GM10248 (cell line): ENCODE results near the gene STING1.
A peak's percentile ranks its signal among the peaks of the same experiment; 100 is the strongest.

Source experiments
- CTCF ChIA-PET: fragments of 300-600 bp; sonication (Branson Sonifier 250); formaldehyde crosslinking; extraction: SDS; loops from one replicate; lab custom pipeline; 2021; ENCODE audit warnings: antibody characterized with exemption; lab: Yijun Ruan, JAX
- POLR2A ChIA-PET: fragments of 350-650 bp; sonication (Branson Sonifier 250); formaldehyde crosslinking; extraction: SDS; loops from one replicate; lab custom pipeline; 2020; ENCODE audit warnings: antibody characterized with exemption; lab: Yijun Ruan, JAX
- DNase-seq: peaks from one replicate; pipeline ENCODE4 v3.0.0; 2012; ENCODE audit errors: extremely low spot score
- CTCF ChIP-seq: IDR thresholded peaks from 2 replicates; pipeline ENCODE4 v1.5.1; 2012; ENCODE audit warnings: mild to moderate bottlenecking, low read depth; ENCODE audit errors: extremely low read depth, missing control alignments, control extremely low read depth

Gene STING1

GRCh38 chr5:139453683-139454567 is 28.6 kb downstream of the STING1 start:
- POLR2A ChIA-PET, result interaction anchor here (0.8 kb wide), 1 partner anchor 14 kb away, joined by 4 read pairs; the partner anchor contains the start of gene DNAJC18
- CTCF ChIA-PET, result no interaction called here
- no peak for TF ChIP-seq CTCF
- no peak for DNase-seq

- CTCF ChIA-PET, result no interaction called here
- DNase-seq, result no peak
- POLR2A ChIA-PET, result no interaction called here
- no peak for TF ChIP-seq CTCF
Measured at GRCh38 chr5:139451878-139452660, 30.5 kb downstream of the STING1 start.

DNA sequence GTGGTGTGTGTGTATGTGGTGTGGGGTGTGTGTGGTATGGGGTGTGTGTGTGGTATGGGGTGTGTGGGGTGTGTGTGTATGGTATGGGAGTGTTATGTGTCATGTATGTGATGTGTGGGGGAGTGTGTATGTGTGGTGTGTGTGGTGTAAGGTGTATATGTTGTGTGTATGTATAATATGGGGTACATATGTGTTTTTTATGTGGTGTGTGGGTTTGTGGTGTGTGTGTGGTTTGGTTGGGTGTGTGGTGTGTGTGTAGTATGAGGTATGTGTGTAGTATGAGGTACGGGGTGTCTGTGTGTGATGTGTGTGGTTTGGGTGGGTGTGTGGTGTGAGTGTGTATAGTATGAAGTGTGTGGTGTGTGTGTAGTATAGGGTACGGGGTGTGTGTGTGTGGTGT is 31.4 kb downstream of the STING1 start:
- no peak for DNase-seq
- ChIA-PET POLR2A (no interaction called here), CTCF (no interaction called here)
- TF ChIP-seq CTCF, result no peak

GRCh38 chr5:139446956-139447779 is 35.4 kb downstream of the STING1 start:
- no peak for TF ChIP-seq CTCF
- DNase-seq, result peak; percentile 38
- ChIA-PET CTCF (interaction anchor here (0.8 to 3.2 kb wide), 7 partner anchors 8 to 84 kb away, joined by 3 to 14 read pairs (median 4); partner anchors contain the start of genes DNAJC18 and STING1), POLR2A (interaction anchor here (0.6 to 1.8 kb wide), 2 partner anchors 12 to 264 kb away, joined by 6 read pairs; no protein-coding TSS in a partner anchor)

DNA sequence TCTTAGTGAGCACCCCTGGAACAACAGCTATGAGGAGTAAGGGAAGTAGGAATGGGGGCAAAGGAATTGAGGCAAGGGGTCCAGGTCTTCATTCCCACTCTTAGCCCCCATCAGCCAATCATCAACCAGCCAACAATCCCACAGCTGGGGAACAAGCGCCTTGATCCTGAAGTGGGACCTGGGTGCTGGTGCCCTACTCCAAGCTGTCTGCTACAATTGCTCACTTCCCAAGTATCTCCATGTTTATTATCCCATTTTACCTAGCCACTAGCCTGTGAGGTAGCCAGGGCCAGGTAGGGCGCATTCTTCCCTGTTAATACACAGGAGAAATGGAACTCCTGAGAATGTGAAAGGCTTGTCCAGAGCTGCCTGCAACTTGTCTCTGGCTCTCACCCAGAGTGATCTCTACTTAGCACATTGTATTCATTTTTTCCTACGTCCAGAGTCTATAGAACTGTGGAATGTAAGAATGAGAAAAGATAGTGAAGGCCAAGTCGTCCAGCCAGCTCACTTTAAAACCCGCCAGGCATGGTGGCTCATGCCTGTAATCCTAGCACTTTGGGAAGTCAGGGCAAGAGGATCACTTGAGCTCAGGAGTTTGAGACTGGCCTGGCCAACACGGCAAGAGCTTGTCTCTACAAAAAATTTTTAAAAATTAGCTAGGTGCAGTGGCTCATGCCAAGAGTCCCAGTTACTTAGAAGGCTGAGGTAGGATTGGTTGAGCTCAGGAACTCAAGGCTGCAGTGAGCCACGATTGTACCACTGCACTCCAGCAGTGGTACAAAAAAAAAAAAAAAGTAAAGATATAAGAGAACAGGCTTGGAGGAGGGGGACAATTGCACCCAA is 37.0 kb downstream of the STING1 start:
- TF ChIP-seq CTCF, result no peak

More for the DNA sequence above, 37.0 kb downstream of the STING1 start:
- CTCF ChIA-PET, result interaction anchor here (1.0 to 2.7 kb wide), 6 partner anchors 10 to 68 kb away, joined by 3 to 10 read pairs (median 5); partner anchors contain the start of gene STING1
- POLR2A ChIA-PET, result no interaction called here
- DNase-seq, result no peak
